ENCODE measurements around the gene FLRT2. TPM values are rescaled to one million over a fixed set of nuclear protein-coding genes. Genes with fewer than 3 reads are reported as not detected.

The FLRT2 gene
- total RNA-seq, 1 donor from 2014 or later, result 37.6 TPM

GRCh38 chr14:85584481-85584880 lies 54.5 kb downstream of the FLRT2 start:
- no peaks in the 10 kb centered on the region for H3K9me3 ChIP-seq (ENCODE audit: control insufficient read depth in 3 of 3, low read length in 3 of 3)
- no peak overlapping the region for H3K27ac ChIP-seq (ENCODE audit: low read depth, low read length)
- peaks cover 7 to 10% (median 9%) of the 10 kb centered on the region in 3 donors for H3K4me1 ChIP-seq (ENCODE audit: control insufficient read depth in 3 of 3, insufficient read depth in 3 of 3, low read length in 3 of 3)
- no peak overlapping the region for H3K9ac ChIP-seq (ENCODE audit: low read depth in 1 of 3, low read length in 3 of 3)
- no peaks in the 10 kb centered on the region for H3K36me3 ChIP-seq (ENCODE audit: control insufficient read depth in 3 of 3, insufficient read depth in 3 of 3, low read length in 3 of 3)
- H3K27me3 ChIP-seq (ENCODE audit: control insufficient read depth in 3 of 3, insufficient read depth in 3 of 3, low read length in 3 of 3), result no peaks in the 10 kb centered on the region
- H3K4me3 ChIP-seq (ENCODE audit: low read length in 3 of 3), result no peak overlapping the region

- peaks cover 7 to 10% (median 9%) of the 10 kb centered on the region in 3 donors for H3K4me1 ChIP-seq (ENCODE audit: control insufficient read depth in 3 of 3, insufficient read depth in 3 of 3, low read length in 3 of 3)
- no peak overlapping the region for H3K4me3 ChIP-seq (ENCODE audit: low read length in 3 of 3)
- no peaks in the 10 kb centered on the region for H3K36me3 ChIP-seq (ENCODE audit: control insufficient read depth in 3 of 3, insufficient read depth in 3 of 3, low read length in 3 of 3)
- H3K27me3 ChIP-seq (ENCODE audit: control insufficient read depth in 3 of 3, insufficient read depth in 3 of 3, low read length in 3 of 3), result no peaks in the 10 kb centered on the region
- H3K9ac ChIP-seq (ENCODE audit: low read depth in 1 of 3, low read length in 3 of 3), result no peak overlapping the region
- H3K9me3 ChIP-seq (ENCODE audit: control insufficient read depth in 3 of 3, low read length in 3 of 3), result no peaks in the 10 kb centered on the region
- H3K27ac ChIP-seq (ENCODE audit: low read depth, low read length), result no peak overlapping the region
These were observed 57.3 kb downstream of the FLRT2 start for GRCh38 chr14:85587151-85587711.

GRCh38 chr14:85590784-85591183 lies 60.8 kb downstream of the FLRT2 start:
- H3K27ac ChIP-seq (ENCODE audit: low read depth, low read length), result no peak overlapping the region
- H3K4me1 ChIP-seq (ENCODE audit: control insufficient read depth in 3 of 3, insufficient read depth in 3 of 3, low read length in 3 of 3), result no peaks in the 10 kb centered on the region
- H3K9ac ChIP-seq (ENCODE audit: low read depth in 1 of 3, low read length in 3 of 3), result no peak overlapping the region
- no peak overlapping the region for H3K4me3 ChIP-seq (ENCODE audit: low read length in 3 of 3)
- H3K27me3 ChIP-seq (ENCODE audit: control insufficient read depth in 3 of 3, insufficient read depth in 3 of 3, low read length in 3 of 3), result no peaks in the 10 kb centered on the region
- no peaks in the 10 kb centered on the region for H3K36me3 ChIP-seq (ENCODE audit: control insufficient read depth in 3 of 3, insufficient read depth in 3 of 3, low read length in 3 of 3)
- no peaks in the 10 kb centered on the region for H3K9me3 ChIP-seq (ENCODE audit: control insufficient read depth in 3 of 3, low read length in 3 of 3)

- H3K27ac ChIP-seq (ENCODE audit: low read depth, low read length), result no peak overlapping the region
- no peaks in the 10 kb centered on the region for H3K27me3 ChIP-seq (ENCODE audit: control insufficient read depth in 3 of 3, insufficient read depth in 3 of 3, low read length in 3 of 3)
These were observed 64.3 kb downstream of the FLRT2 start for GRCh38 chr14:85594217-85594616.

GRCh38 chr14:85595981-85596380 lies 66.0 kb downstream of the FLRT2 start:
- no peaks in the 10 kb centered on the region for H3K36me3 ChIP-seq (ENCODE audit: control insufficient read depth in 3 of 3, insufficient read depth in 3 of 3, low read length in 3 of 3)
- no peak overlapping the region for H3K9ac ChIP-seq (ENCODE audit: low read depth in 1 of 3, low read length in 3 of 3)
- peaks cover 0 to 11% (median 11%) of the 10 kb centered on the region in 3 donors for H3K4me1 ChIP-seq (ENCODE audit: control insufficient read depth in 3 of 3, insufficient read depth in 3 of 3, low read length in 3 of 3)
- no peaks in the 10 kb centered on the region for H3K9me3 ChIP-seq (ENCODE audit: control insufficient read depth in 3 of 3, low read length in 3 of 3)
- H3K4me3 ChIP-seq (ENCODE audit: low read length in 3 of 3), result no peak overlapping the region
- H3K27ac ChIP-seq (ENCODE audit: low read depth, low read length), result no peak overlapping the region
- no peaks in the 10 kb centered on the region for H3K27me3 ChIP-seq (ENCODE audit: control insufficient read depth in 3 of 3, insufficient read depth in 3 of 3, low read length in 3 of 3)

More at GRCh38 chr14:85594217-85594616, 64.3 kb downstream of the FLRT2 start:
- H3K4me1 ChIP-seq (ENCODE audit: control insufficient read depth in 3 of 3, insufficient read depth in 3 of 3, low read length in 3 of 3), result peaks cover 0 to 1% (median under 1%) of the 10 kb centered on the region in 3 donors
- no peaks in the 10 kb centered on the region for H3K9me3 ChIP-seq (ENCODE audit: control insufficient read depth in 3 of 3, low read length in 3 of 3)
- no peak overlapping the region for H3K9ac ChIP-seq (ENCODE audit: low read depth in 1 of 3, low read length in 3 of 3)
- H3K4me3 ChIP-seq (ENCODE audit: low read length in 3 of 3), result no peak overlapping the region
- no peaks in the 10 kb centered on the region for H3K36me3 ChIP-seq (ENCODE audit: control insufficient read depth in 3 of 3, insufficient read depth in 3 of 3, low read length in 3 of 3)

- Histone ChIP-seq H3K4me1 (ENCODE audit: control insufficient read depth in 3 of 3, insufficient read depth in 3 of 3, low read length in 3 of 3) (peaks cover 0 to 16% (median 15%) of the 10 kb centered on the region in 3 donors), H3K4me3 (ENCODE audit: low read length in 3 of 3) (no peak overlapping the region), H3K27me3 (ENCODE audit: control insufficient read depth in 3 of 3, insufficient read depth in 3 of 3, low read length in 3 of 3) (no peaks in the 10 kb centered on the region), H3K9me3 (ENCODE audit: control insufficient read depth in 3 of 3, low read length in 3 of 3) (no peaks in the 10 kb centered on the region), H3K36me3 (ENCODE audit: control insufficient read depth in 3 of 3, insufficient read depth in 3 of 3, low read length in 3 of 3) (no peaks in the 10 kb centered on the region), H3K27ac (ENCODE audit: low read depth, low read length) (no peak overlapping the region), H3K9ac (ENCODE audit: low read depth in 1 of 3, low read length in 3 of 3) (no peak overlapping the region)
These were observed 66.6 kb downstream of the FLRT2 start for GRCh38 chr14:85596562-85596961.

GRCh38 chr14:85597701-85598100 lies 67.8 kb downstream of the FLRT2 start:
- Histone ChIP-seq H3K9ac (ENCODE audit: low read depth in 1 of 3, low read length in 3 of 3) (no peak overlapping the region), H3K27ac (ENCODE audit: low read depth, low read length) (no peak overlapping the region), H3K4me3 (ENCODE audit: low read length in 3 of 3) (no peak overlapping the region), H3K4me1 (ENCODE audit: control insufficient read depth in 3 of 3, insufficient read depth in 3 of 3, low read length in 3 of 3) (peaks cover 0 to 24% (median 15%) of the 10 kb centered on the region in 3 donors), H3K27me3 (ENCODE audit: control insufficient read depth in 3 of 3, insufficient read depth in 3 of 3, low read length in 3 of 3) (no peaks in the 10 kb centered on the region), H3K36me3 (ENCODE audit: control insufficient read depth in 3 of 3, insufficient read depth in 3 of 3, low read length in 3 of 3) (no peaks in the 10 kb centered on the region), H3K9me3 (ENCODE audit: control insufficient read depth in 3 of 3, low read length in 3 of 3) (no peaks in the 10 kb centered on the region)

GRCh38 chr14:85599939-85600338 lies 70.0 kb downstream of the FLRT2 start:
- peaks cover 0 to 24% (median 15%) of the 10 kb centered on the region in 3 donors for H3K4me1 ChIP-seq (ENCODE audit: control insufficient read depth in 3 of 3, insufficient read depth in 3 of 3, low read length in 3 of 3)
- no peaks in the 10 kb centered on the region for H3K36me3 ChIP-seq (ENCODE audit: control insufficient read depth in 3 of 3, insufficient read depth in 3 of 3, low read length in 3 of 3)
- H3K9me3 ChIP-seq (ENCODE audit: control insufficient read depth in 3 of 3, low read length in 3 of 3), result no peaks in the 10 kb centered on the region
- H3K27me3 ChIP-seq (ENCODE audit: control insufficient read depth in 3 of 3, insufficient read depth in 3 of 3, low read length in 3 of 3), result no peaks in the 10 kb centered on the region
- H3K9ac ChIP-seq (ENCODE audit: low read depth in 1 of 3, low read length in 3 of 3), result no peak overlapping the region
- no peak overlapping the region for H3K4me3 ChIP-seq (ENCODE audit: low read length in 3 of 3)
- H3K27ac ChIP-seq (ENCODE audit: low read depth, low read length), result peak overlapping the region; percentile 72

- peak overlapping the region; percentile 36 for H3K27ac ChIP-seq (ENCODE audit: low read depth, low read length)
- H3K9me3 ChIP-seq (ENCODE audit: control insufficient read depth in 3 of 3, low read length in 3 of 3), result no peaks in the 10 kb centered on the region
- H3K4me1 ChIP-seq (ENCODE audit: control insufficient read depth in 3 of 3, insufficient read depth in 3 of 3, low read length in 3 of 3), result peaks cover 0 to 24% (median 15%) of the 10 kb centered on the region in 3 donors
- no peak overlapping the region for H3K4me3 ChIP-seq (ENCODE audit: low read length in 3 of 3)
- no peak overlapping the region for H3K9ac ChIP-seq (ENCODE audit: low read depth in 1 of 3, low read length in 3 of 3)
- H3K36me3 ChIP-seq (ENCODE audit: control insufficient read depth in 3 of 3, insufficient read depth in 3 of 3, low read length in 3 of 3), result no peaks in the 10 kb centered on the region
- no peaks in the 10 kb centered on the region for H3K27me3 ChIP-seq (ENCODE audit: control insufficient read depth in 3 of 3, insufficient read depth in 3 of 3, low read length in 3 of 3)
These were observed 71.3 kb downstream of the FLRT2 start for GRCh38 chr14:85601246-85601645.

GRCh38 chr14:85601690-85602089 lies 71.7 kb downstream of the FLRT2 start:
- H3K4me3 ChIP-seq (ENCODE audit: low read length in 3 of 3), result no peak overlapping the region
- H3K9me3 ChIP-seq (ENCODE audit: control insufficient read depth in 3 of 3, low read length in 3 of 3), result no peaks in the 10 kb centered on the region
- no peaks in the 10 kb centered on the region for H3K27me3 ChIP-seq (ENCODE audit: control insufficient read depth in 3 of 3, insufficient read depth in 3 of 3, low read length in 3 of 3)
- no peak overlapping the region for H3K9ac ChIP-seq (ENCODE audit: low read depth in 1 of 3, low read length in 3 of 3)
- H3K4me1 ChIP-seq (ENCODE audit: control insufficient read depth in 3 of 3, insufficient read depth in 3 of 3, low read length in 3 of 3), result peaks cover 0 to 24% (median 15%) of the 10 kb centered on the region in 3 donors
- H3K36me3 ChIP-seq (ENCODE audit: control insufficient read depth in 3 of 3, insufficient read depth in 3 of 3, low read length in 3 of 3), result no peaks in the 10 kb centered on the region
- H3K27ac ChIP-seq (ENCODE audit: low read depth, low read length), result peak overlapping the region; percentile 36

Measured in skeletal muscle tissue (tissue), 4 donors.